DOHH2 (cell line): ENCODE results near the gene SYNGR2.

Source experiments
- H3F3A ChIP-seq: fragments of 200-600 bp; sonication (generic), shearing (Covaris generic); 2 replicates; pipeline ENCODE4 v1.6.0; 2016; ENCODE audit warnings: antibody characterized with exemption, mild to moderate bottlenecking; ENCODE audit not compliant: control insufficient read depth, insufficient read depth
- H3K27ac ChIP-seq: fragments of 200-600 bp; sonication (generic); 2 replicates; pipeline ENCODE4 v1.5.1; 2014; ENCODE audit warnings: low read depth, mild to moderate bottlenecking, low read length, moderate library complexity
- H3K27me3 ChIP-seq: fragments of 200-600 bp; sonication (generic); 2 replicates; pipeline ENCODE4 v1.6.1; 2014; ENCODE audit warnings: mild to moderate bottlenecking, low read length, mixed read lengths; ENCODE audit not compliant: control insufficient read depth
- H3K36me3 ChIP-seq: fragments of 200-600 bp; sonication (generic); 2 replicates; pipeline ENCODE4 v1.6.1; 2014; ENCODE audit warnings: mild to moderate bottlenecking, low read length, moderate library complexity, mixed read lengths; ENCODE audit not compliant: control insufficient read depth
- H3K4me1 ChIP-seq: fragments of 200-600 bp; sonication (generic); 2 replicates; pipeline ENCODE4 v1.6.1; 2014; ENCODE audit warnings: mild to moderate bottlenecking, low read length, mixed read lengths; ENCODE audit not compliant: control insufficient read depth
- H3K4me2 ChIP-seq: fragments of 200-600 bp; sonication (generic); 2 replicates; pipeline ENCODE4 v1.6.0; 2014; ENCODE audit warnings: mild to moderate bottlenecking, low read length, moderate library complexity
- H3K4me3 ChIP-seq: fragments of 200-600 bp; sonication (generic); 2 replicates; pipeline ENCODE4 v1.5.1; 2014; ENCODE audit warnings: mild to moderate bottlenecking, low read length, mixed read lengths
- H3K79me2 ChIP-seq: fragments of 200-600 bp; sonication (generic); 2 replicates; pipeline ENCODE4 v1.6.1; 2014; ENCODE audit warnings: mild to moderate bottlenecking, low read length, mixed read lengths; ENCODE audit not compliant: control insufficient read depth
- H3K9me2 ChIP-seq: fragments of 200-600 bp; sonication (generic); replicated peaks from 2 replicates; pipeline ENCODE4 v1.6.1; 2014; ENCODE audit warnings: mild to moderate bottlenecking, low read length, mixed read lengths; ENCODE audit not compliant: control insufficient read depth
- H3K9me3 ChIP-seq: fragments of 200-600 bp; sonication (generic); 2 replicates; pipeline ENCODE4 v1.6.1; 2014; ENCODE audit warnings: antibody characterized with exemption, low read length, mixed read lengths; ENCODE audit not compliant: control insufficient read depth, insufficient read depth
- H4K20me1 ChIP-seq: fragments of 200-600 bp; sonication (generic); 2 replicates; pipeline ENCODE4 v1.6.0; 2014; ENCODE audit warnings: low read depth, mild to moderate bottlenecking, antibody characterized with exemption, low read length, moderate library complexity; ENCODE audit not compliant: control insufficient read depth, insufficient read depth
- EZH2phosphoT487 ChIP-seq: fragments of 200-600 bp; sonication (generic); IDR thresholded peaks from 2 replicates; pipeline ENCODE4 v1.6.1; 2017; ENCODE audit warnings: borderline replicate concordance, mild to moderate bottlenecking, antibody characterized with exemption, low read length, moderate library complexity, mixed read lengths
- TF ChIP-seq, protein P1 (sequence below): fragments of 200-600 bp; sonication (generic); IDR thresholded peaks from one replicate; pipeline ENCODE4 v1.5.1; 2014; ENCODE audit warnings: antibody characterized with exemption, mild to moderate bottlenecking, low read depth, low read length; ENCODE audit not compliant: poor library complexity, severe bottlenecking

SYNGR2 gene

DNA sequence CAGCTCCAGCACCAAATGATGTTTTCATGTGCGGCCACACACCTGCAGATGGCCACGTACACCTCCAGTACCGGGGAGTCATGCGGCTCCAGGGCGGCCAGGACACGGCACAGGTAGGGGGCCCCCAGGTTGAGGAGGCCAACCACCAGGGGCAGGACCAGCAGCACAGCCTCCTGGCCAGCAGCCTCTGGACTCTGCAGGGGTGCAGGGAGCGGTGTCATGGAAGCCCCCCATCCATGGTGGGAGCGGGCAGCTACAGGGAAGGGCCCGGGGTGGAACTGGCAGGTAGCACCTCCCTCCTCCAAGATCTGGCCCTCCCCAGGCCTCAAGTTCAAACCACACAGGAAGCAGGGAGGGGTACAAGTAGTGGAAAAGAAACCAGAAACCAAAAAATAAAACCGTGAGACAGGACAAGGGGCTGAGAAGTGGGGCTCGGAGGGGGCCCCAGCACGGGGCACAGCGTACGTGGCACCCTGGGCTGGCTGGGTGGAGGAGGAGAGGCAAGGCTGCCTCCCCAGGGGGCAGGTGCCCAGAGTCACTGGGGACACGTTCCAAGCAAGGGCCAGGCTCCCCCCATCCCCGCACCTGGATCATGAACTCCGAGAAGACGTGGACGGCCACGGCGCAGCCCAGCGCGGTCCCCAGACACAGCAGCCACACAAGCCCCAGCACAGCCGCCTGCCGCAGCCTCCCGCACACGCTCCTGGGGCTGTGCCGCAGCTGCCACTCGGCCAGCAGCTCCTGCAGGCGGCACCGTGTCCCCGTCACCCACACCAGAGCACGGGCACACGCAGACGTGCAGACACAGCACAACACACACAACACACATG lies 47.2 kb upstream of the SYNGR2 start:
- peak overlapping the region; percentile 43 for H3K27ac ChIP-seq

DNA sequence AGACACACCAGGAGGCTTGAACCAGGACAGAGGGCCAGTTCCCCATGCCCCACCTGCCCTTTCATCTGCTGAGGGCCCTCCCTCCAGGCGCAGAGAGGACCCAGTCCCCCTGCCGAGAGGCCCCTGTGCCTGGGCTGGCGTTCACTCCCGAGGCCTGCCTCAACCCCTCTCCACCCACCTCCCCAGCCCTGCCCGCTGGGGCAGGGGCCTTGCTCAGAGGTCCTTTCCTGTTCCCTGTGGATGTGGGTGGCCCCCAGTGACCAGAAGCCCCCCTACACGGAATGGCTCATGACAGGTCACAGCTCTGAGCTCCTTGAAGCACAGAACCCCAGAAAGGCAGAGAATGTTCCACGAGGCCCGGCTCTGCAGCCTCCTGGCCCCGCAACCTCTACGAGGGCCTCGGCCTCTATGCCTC lies 46.6 kb upstream of the SYNGR2 start:
- no peak for TF ChIP-seq EZH2phosphoT487
- TF ChIP-seq, protein P1, sequence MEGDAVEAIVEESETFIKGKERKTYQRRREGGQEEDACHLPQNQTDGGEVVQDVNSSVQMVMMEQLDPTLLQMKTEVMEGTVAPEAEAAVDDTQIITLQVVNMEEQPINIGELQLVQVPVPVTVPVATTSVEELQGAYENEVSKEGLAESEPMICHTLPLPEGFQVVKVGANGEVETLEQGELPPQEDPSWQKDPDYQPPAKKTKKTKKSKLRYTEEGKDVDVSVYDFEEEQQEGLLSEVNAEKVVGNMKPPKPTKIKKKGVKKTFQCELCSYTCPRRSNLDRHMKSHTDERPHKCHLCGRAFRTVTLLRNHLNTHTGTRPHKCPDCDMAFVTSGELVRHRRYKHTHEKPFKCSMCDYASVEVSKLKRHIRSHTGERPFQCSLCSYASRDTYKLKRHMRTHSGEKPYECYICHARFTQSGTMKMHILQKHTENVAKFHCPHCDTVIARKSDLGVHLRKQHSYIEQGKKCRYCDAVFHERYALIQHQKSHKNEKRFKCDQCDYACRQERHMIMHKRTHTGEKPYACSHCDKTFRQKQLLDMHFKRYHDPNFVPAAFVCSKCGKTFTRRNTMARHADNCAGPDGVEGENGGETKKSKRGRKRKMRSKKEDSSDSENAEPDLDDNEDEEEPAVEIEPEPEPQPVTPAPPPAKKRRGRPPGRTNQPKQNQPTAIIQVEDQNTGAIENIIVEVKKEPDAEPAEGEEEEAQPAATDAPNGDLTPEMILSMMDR: no peak
- H3K27ac ChIP-seq: peak overlapping the region; percentile 43
- H3K79me2 ChIP-seq: peaks cover 58% of the 10 kb centered on the region

More for the DNA sequence above, 47.2 kb upstream of the SYNGR2 start:
- Histone ChIP-seq H3K27me3 (no peaks in the 10 kb centered on the region), H4K20me1 (no peaks in the 10 kb centered on the region), H3K9me3 (no peaks in the 10 kb centered on the region), H3K9me2 (no peaks in the 10 kb centered on the region), H3K36me3 (peaks cover 81% of the 10 kb centered on the region), H3K4me1 (peaks cover 55% of the 10 kb centered on the region), H3K4me3 (peak overlapping the region; percentile 60), H3K4me2 (peak overlapping the region; percentile 99), H3F3A (no peaks in the 10 kb centered on the region), H3K79me2 (peaks cover 51% of the 10 kb centered on the region)
- TF ChIP-seq, protein P1: no peak
- TF ChIP-seq EZH2phosphoT487: no peak

DNA sequence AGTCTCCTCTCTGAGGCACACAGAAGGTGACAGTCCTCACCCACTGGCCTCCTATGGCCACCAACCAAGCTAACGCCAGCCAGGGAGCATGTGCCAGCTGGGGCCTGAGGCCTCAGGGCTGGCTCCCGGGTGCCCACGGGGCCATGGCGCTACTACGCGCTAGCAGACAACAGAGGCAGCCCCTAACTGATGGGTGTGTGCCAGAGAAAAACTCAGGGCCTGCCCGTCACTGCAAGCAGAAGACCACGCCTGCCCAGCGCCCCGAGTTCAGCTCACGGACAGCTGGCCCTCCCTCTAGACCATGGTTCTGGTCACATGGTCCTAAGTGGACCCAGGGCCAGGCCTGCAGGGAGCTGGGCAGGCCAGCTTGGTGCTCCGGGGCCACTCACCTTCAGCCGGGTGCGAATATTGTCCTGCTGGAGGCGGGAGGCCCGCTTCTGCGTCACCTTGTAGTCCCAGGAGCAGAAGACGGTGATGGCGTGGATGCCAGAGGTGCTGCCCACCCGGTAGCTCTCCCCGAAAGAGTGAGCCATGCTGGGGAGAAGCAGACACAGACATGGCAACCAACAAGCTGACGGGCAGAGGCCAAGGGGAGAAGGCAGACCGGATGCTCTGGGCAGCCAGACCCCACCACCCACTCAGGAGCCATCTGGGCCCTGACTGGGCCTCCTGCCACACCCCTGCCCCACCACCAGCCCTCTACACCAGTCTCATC lies 46.0 kb upstream of the SYNGR2 start:
- Histone ChIP-seq H3K4me2 (peak overlapping the region; percentile 99), H3K36me3 (peaks cover 79% of the 10 kb centered on the region), H3K4me3 (peak overlapping the region; percentile 60), H3K9me3 (no peaks in the 10 kb centered on the region), H3K4me1 (peaks cover 67% of the 10 kb centered on the region), H3K27ac (peak overlapping the region; percentile 43), H3K79me2 (peaks cover 63% of the 10 kb centered on the region), H3K9me2 (no peaks in the 10 kb centered on the region), H4K20me1 (no peaks in the 10 kb centered on the region), H3K27me3 (no peaks in the 10 kb centered on the region), H3F3A (no peaks in the 10 kb centered on the region)
- TF ChIP-seq EZH2phosphoT487: no peak
- TF ChIP-seq, protein P1: no peak

More for the DNA sequence above, 46.6 kb upstream of the SYNGR2 start:
- Histone ChIP-seq H4K20me1 (no peaks in the 10 kb centered on the region), H3K4me3 (peak overlapping the region; percentile 60), H3K4me1 (peaks cover 61% of the 10 kb centered on the region), H3K9me2 (no peaks in the 10 kb centered on the region), H3K9me3 (no peaks in the 10 kb centered on the region), H3K36me3 (peaks cover 84% of the 10 kb centered on the region), H3F3A (no peaks in the 10 kb centered on the region), H3K27me3 (no peaks in the 10 kb centered on the region), H3K4me2 (peak overlapping the region; percentile 99)
